SK-N-SH (cell line): Measurements from ENCODE around the gene DSCAML1. TPM values are rescaled to one million over a fixed set of nuclear protein-coding genes. Genes with fewer than 3 reads are reported as not detected.

ENCODE experiments used
- CTCF ChIA-PET: fragments of 300-600, 350-600 bp; formaldehyde crosslinking; extraction: SDS; loops from one replicate; lab custom pipeline; 2021; lab: Yijun Ruan, JAX
- POLR2A ChIA-PET: fragments of 350-600 bp; sonication (Branson Sonifier 250); formaldehyde crosslinking; extraction: SDS; loops from one replicate; lab custom pipeline; 2020; ENCODE audit warnings: antibody characterized with exemption, inconsistent platforms; lab: Yijun Ruan, JAX
- DNase-seq: peaks from one replicate; pipeline ENCODE4 v3.0.0; 2012
- H2AFZ ChIP-seq: fragments of 200-600 bp; sonication (generic); 2 replicates; pipeline ENCODE4 v1.8.1; 2016; ENCODE audit warnings: antibody characterized with exemption, mild to moderate bottlenecking, low read depth
- H3F3A ChIP-seq: fragments of 200-600 bp; sonication (generic); replicated peaks from 2 replicates; pipeline ENCODE3; 2016; ENCODE audit warnings: antibody characterized with exemption, mild to moderate bottlenecking; ENCODE audit not compliant: insufficient read depth
- H3K27ac ChIP-seq, 2 experiments: fragments of 200-500 bp in 1 of 2; fragments of 200-600 bp in 1 of 2; sonication (Bioruptor generic) in 1 of 2; sonication (generic), shearing (Covaris generic) in 1 of 2; 2 replicates each; pipeline versions ENCODE4 v1.5.1 to v1.6.1; 2014 to 2016; ENCODE audit warnings: low read depth in 2 of 2, inconsistent platforms in 1 of 2, low read length in 1 of 2, mild to moderate bottlenecking in 1 of 2, mixed read lengths in 1 of 2
- H3K27me3 ChIP-seq: fragments of 200-600 bp; sonication (generic), shearing (Covaris generic); 2 replicates; pipeline ENCODE4 v1.6.1; 2016; ENCODE audit warnings: mixed run types; ENCODE audit not compliant: insufficient read depth
- H3K36me3 ChIP-seq, 2 experiments: fragments of 200-500 bp in 1 of 2; fragments of 200-600 bp in 1 of 2; sonication (Bioruptor generic) in 1 of 2; sonication (generic) in 1 of 2; replicated peaks in 1 of 2; 2 replicates each; pipeline versions ENCODE3 to v1.5.1; 2014 to 2016; ENCODE audit warnings: low read length in 1 of 2, mild to moderate bottlenecking in 1 of 2; ENCODE audit not compliant: insufficient read depth in 2 of 2, control insufficient read depth in 1 of 2
- H3K4me1 ChIP-seq, 2 experiments: fragments of 200-500 bp in 1 of 2; fragments of 200-600 bp in 1 of 2; sonication (Bioruptor generic) in 1 of 2; sonication (generic), shearing (Covaris generic) in 1 of 2; 2 replicates each; pipeline versions ENCODE4 v1.5.1 to v1.6.1; 2014 to 2016; ENCODE audit warnings: low read depth in 1 of 2, low read length in 1 of 2, mixed run types in 1 of 2; ENCODE audit not compliant: insufficient read depth in 2 of 2, control insufficient read depth in 1 of 2
- H3K4me2 ChIP-seq: fragments of 200-600 bp; sonication (generic), shearing (Covaris generic); 2 replicates; pipeline ENCODE4 v1.6.1; 2017; ENCODE audit warnings: mixed run types
- H3K4me3 ChIP-seq, 2 experiments: fragments of 200-500 bp in 1 of 2; fragments of 200-600 bp in 1 of 2; sonication (Bioruptor generic) in 1 of 2; sonication (generic), shearing (Covaris generic) in 1 of 2; 2 replicates each; pipeline versions ENCODE4 v1.5.1 to v1.8.1; 2014 to 2016; ENCODE audit warnings: low read depth in 2 of 2, inconsistent platforms in 1 of 2, low read length in 1 of 2, mild to moderate bottlenecking in 1 of 2, mixed read lengths in 1 of 2, moderate library complexity in 1 of 2
- H3K79me2 ChIP-seq: fragments of 200-600 bp; sonication (generic); 2 replicates; pipeline ENCODE4 v1.8.1; 2017; ENCODE audit warnings: mild to moderate bottlenecking; ENCODE audit not compliant: insufficient read depth
- H3K9ac ChIP-seq: fragments of 200-600 bp; sonication (generic); 2 replicates; pipeline ENCODE4 v1.6.1; 2017; ENCODE audit warnings: mixed run types
- H3K9me2 ChIP-seq: fragments of 200-600 bp; sonication (generic); 2 replicates; pipeline ENCODE4 v1.6.1; 2017; ENCODE audit warnings: mixed run types
- H3K9me3 ChIP-seq: fragments of 200-600 bp; sonication (generic); 2 replicates; pipeline ENCODE4 v1.6.1; 2017; ENCODE audit warnings: mixed run types, mild to moderate bottlenecking, moderate library complexity
- H4K20me1 ChIP-seq: fragments of 200-600 bp; sonication (generic); 2 replicates; pipeline ENCODE4 v1.6.1; 2017; ENCODE audit warnings: mild to moderate bottlenecking, mixed run types; ENCODE audit not compliant: insufficient read depth
- CHD2 ChIP-seq: fragments of 150-350 bp; IDR thresholded peaks from 2 replicates; pipeline ENCODE4 v1.6.1; 2018; ENCODE audit warnings: low read length; ENCODE audit not compliant: partially characterized antibody
- ELF1 ChIP-seq: IDR thresholded peaks from 2 replicates; pipeline ENCODE4 v1.4.0; 2012
- EP300 ChIP-seq, 2 experiments: IDR thresholded peaks; 2 replicates each; pipeline versions ENCODE4 v1.4.0 to v1.6.1; 2012; ENCODE audit warnings: borderline replicate concordance in 1 of 2, low read depth in 1 of 2, low read length in 1 of 2
- EZH2phosphoT487 ChIP-seq: fragments of 200-600 bp; sonication (generic); IDR thresholded peaks from 2 replicates; pipeline ENCODE4 v1.6.1; 2017; ENCODE audit warnings: low read depth, mixed run types, mild to moderate bottlenecking, antibody characterized with exemption, moderate library complexity, borderline replicate concordance
- FOSL2 ChIP-seq: IDR thresholded peaks from 2 replicates; pipeline ENCODE4 v1.4.0; 2012; ENCODE audit warnings: low read depth, mild to moderate bottlenecking, moderate library complexity, borderline replicate concordance
- GABPA ChIP-seq: IDR thresholded peaks from 2 replicates; pipeline ENCODE4 v1.4.0; 2012; ENCODE audit warnings: low read depth, mild to moderate bottlenecking
- GATA2 ChIP-seq: sonication (generic); formaldehyde crosslinking; IDR thresholded peaks from 2 replicates; pipeline ENCODE4 v1.5.0; 2020; ENCODE audit warnings: mild to moderate bottlenecking, missing genetic modification reagents
- POLR2AphosphoS5 ChIP-seq: IDR thresholded peaks from 2 replicates; pipeline ENCODE4 v1.6.1; 2012; ENCODE audit warnings: low read depth, low read length
- RAD21 ChIP-seq: IDR thresholded peaks from 2 replicates; pipeline ENCODE4 v1.6.1; 2012; ENCODE audit warnings: mild to moderate bottlenecking, low read length
- RFX5 ChIP-seq: IDR thresholded peaks from 2 replicates; pipeline ENCODE4 v1.6.1; 2012; ENCODE audit warnings: mild to moderate bottlenecking, improper control_type of control experiment, low read length
- RXRA ChIP-seq: IDR thresholded peaks from 2 replicates; pipeline ENCODE4 v1.4.0; 2012; ENCODE audit warnings: low read depth, mild to moderate bottlenecking, borderline replicate concordance
- TAF1 ChIP-seq: IDR thresholded peaks from 2 replicates; pipeline ENCODE4 v1.6.1; 2012; ENCODE audit warnings: low read depth, mild to moderate bottlenecking, low read length, moderate library complexity, borderline replicate concordance
- YY1 ChIP-seq: IDR thresholded peaks from 2 replicates; pipeline ENCODE4 v1.4.0; 2012; ENCODE audit warnings: low read depth, mild to moderate bottlenecking
- WGBS: methylation state at CpG from one replicate; pipeline ENCODE4 v1.1.6; 2017; ENCODE audit warnings: low lambda C conversion rate; 5-methylcytosine and 5-hydroxymethylcytosine counted together
- polyA plus RNA-seq, 3 experiments: library from polyadenylated mRNA; depleted of rRNA; stranded (reverse); fragments of >200 nt; gene quantifications; 2 replicates each; pipeline ENCODE4 v1.2.3, GENCODE V29; 2012
- TF ChIP-seq, protein P1 (sequence below): IDR thresholded peaks from 2 replicates; pipeline ENCODE4 v1.4.0; 2012; ENCODE audit warnings: low read depth, borderline replicate concordance
- TF ChIP-seq, protein P2 (sequence below): fragments of 150-350 bp; IDR thresholded peaks from 2 replicates; pipeline ENCODE4 v1.6.1; 2016; ENCODE audit warnings: mild to moderate bottlenecking, low read depth, low read length
- TF ChIP-seq, protein P3 (sequence below): IDR thresholded peaks from 2 replicates; pipeline ENCODE4 v1.4.0; 2012; ENCODE audit warnings: low read depth
- TF ChIP-seq, protein P4 (sequence below): fragments of 150-350 bp; IDR thresholded peaks from 2 replicates; pipeline ENCODE4 v1.6.1; 2017; ENCODE audit warnings: antibody characterized with exemption, low read length, low read depth, borderline replicate concordance
- TF ChIP-seq, protein P5 (sequence below): fragments of 200-600 bp; sonication (generic); IDR thresholded peaks from 2 replicates; pipeline ENCODE4 v1.6.1; 2017; ENCODE audit warnings: antibody characterized with exemption, mild to moderate bottlenecking, moderate library complexity

DSCAML1 gene
- polyA plus RNA-seq, 1 of the 3 experiments (the other 2 are of a cell fraction) = not detected

DNA sequence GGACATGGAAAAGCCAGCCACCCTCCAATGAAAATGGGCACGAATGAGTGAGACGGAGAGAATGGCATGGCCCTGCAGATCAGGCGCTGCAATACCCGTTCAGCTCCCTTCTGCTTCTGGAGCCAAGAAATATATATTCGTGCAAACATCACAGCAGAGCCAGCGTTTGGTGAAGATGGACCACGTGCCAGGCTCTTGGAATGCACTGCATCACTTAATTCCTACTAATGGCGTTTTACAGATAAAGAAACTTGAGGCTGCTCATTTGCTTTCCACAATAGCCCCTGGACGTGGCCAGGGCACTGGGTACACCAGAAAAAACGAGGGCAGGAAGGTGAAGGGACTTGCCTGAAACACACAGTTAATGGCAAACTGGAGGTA lies 29.2 kb upstream of the DSCAML1 start (continued):
- TF ChIP-seq, protein P1, sequence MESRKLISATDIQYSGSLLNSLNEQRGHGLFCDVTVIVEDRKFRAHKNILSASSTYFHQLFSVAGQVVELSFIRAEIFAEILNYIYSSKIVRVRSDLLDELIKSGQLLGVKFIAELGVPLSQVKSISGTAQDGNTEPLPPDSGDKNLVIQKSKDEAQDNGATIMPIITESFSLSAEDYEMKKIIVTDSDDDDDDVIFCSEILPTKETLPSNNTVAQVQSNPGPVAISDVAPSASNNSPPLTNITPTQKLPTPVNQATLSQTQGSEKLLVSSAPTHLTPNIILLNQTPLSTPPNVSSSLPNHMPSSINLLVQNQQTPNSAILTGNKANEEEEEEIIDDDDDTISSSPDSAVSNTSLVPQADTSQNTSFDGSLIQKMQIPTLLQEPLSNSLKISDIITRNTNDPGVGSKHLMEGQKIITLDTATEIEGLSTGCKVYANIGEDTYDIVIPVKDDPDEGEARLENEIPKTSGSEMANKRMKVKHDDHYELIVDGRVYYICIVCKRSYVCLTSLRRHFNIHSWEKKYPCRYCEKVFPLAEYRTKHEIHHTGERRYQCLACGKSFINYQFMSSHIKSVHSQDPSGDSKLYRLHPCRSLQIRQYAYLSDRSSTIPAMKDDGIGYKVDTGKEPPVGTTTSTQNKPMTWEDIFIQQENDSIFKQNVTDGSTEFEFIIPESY = no peak
- TF ChIP-seq POLR2AphosphoS5 (no peak), RFX5 (no peak), EZH2phosphoT487 (no peak), RAD21 (no peak), CHD2 (no peak), RXRA (no peak), ELF1 (no peak)
- TF ChIP-seq, protein P2, sequence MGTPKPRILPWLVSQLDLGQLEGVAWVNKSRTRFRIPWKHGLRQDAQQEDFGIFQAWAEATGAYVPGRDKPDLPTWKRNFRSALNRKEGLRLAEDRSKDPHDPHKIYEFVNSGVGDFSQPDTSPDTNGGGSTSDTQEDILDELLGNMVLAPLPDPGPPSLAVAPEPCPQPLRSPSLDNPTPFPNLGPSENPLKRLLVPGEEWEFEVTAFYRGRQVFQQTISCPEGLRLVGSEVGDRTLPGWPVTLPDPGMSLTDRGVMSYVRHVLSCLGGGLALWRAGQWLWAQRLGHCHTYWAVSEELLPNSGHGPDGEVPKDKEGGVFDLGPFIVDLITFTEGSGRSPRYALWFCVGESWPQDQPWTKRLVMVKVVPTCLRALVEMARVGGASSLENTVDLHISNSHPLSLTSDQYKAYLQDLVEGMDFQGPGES = no peak
- TF ChIP-seq, all 33 proteins: peak for 0

DNA sequence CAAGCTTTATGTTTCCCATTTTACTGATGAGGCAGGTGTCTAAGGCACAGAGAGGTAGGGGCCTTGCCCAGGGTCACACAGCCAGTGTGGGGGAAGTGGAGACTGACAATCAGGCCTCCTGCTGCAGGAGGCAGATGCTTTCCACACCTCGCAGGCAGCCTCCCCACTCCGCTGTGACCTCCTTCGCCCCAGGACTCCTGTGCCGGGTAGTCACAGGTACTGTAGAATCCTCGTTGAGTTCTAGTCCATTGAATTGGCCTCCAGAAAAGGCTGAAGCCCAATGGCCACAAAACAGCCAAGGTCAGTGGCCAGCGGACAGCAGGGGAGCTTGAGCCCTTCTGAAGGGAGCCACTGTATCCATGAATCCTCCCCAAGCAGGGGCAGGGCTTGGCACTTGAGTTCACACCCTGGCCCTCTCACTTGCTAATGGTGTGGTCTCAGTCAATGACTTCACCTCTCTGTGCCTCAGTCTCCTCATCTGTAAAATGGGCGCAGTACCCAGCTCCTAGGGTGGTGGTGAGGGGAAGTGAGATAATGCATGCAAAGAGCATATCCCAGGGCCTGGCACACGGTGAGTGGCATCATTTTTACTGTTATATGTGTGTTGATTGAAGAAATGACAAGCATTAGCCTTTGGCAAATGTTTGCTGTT lies 28.6 kb upstream of the DSCAML1 start:
- CTCF ChIA-PET = interaction anchor here (1.1 to 25.9 kb wide), 10 partner anchors 8 to 400 kb away, joined by 3 to 481 read pairs (median 15); no protein-coding TSS in a partner anchor
- POLR2A ChIA-PET = interaction anchor here (1.1 kb wide), 1 partner anchor 121 kb away, joined by 3 read pairs; no protein-coding TSS in a partner anchor
- Histone ChIP-seq H3K9me2 (no peaks in the 10 kb centered on the region), H3K27ac (no peak overlapping the region), H4K20me1 (no peaks in the 10 kb centered on the region), H3K79me2 (no peaks in the 10 kb centered on the region), H2AFZ (no peak overlapping the region), H3K36me3 (no peaks in the 10 kb centered on the region), H3K9me3 (no peaks in the 10 kb centered on the region), H3K4me1 (no peaks in the 10 kb centered on the region; a peak in 2 of 4 replicates), H3F3A (no peaks in the 10 kb centered on the region), H3K9ac (no peak overlapping the region), H3K4me3 (no peak overlapping the region), H3K4me2 (no peak overlapping the region), H3K27me3 (no peaks in the 10 kb centered on the region)
- no peak for DNase-seq
- WGBS = 53% methylated on average over 7 of the region's 8 CpGs
- no peak for TF ChIP-seq GATA2 (CRISPR knock-in tag)
- TF ChIP-seq, protein P3, sequence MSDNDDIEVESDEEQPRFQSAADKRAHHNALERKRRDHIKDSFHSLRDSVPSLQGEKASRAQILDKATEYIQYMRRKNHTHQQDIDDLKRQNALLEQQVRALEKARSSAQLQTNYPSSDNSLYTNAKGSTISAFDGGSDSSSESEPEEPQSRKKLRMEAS = no peak
- no peak for TF ChIP-seq TAF1
- TF ChIP-seq, protein P1 = no peak
- no peak for TF ChIP-seq EP300 (IDR thresholded peaks at IDR 0.05; ENCODE audit: borderline replicate concordance in 1 of 2, low read depth in 1 of 2, low read length in 1 of 2)
- TF ChIP-seq, protein P4, sequence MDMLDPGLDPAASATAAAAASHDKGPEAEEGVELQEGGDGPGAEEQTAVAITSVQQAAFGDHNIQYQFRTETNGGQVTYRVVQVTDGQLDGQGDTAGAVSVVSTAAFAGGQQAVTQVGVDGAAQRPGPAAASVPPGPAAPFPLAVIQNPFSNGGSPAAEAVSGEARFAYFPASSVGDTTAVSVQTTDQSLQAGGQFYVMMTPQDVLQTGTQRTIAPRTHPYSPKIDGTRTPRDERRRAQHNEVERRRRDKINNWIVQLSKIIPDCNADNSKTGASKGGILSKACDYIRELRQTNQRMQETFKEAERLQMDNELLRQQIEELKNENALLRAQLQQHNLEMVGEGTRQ = no peak
- no peak for TF ChIP-seq EZH2phosphoT487
- TF ChIP-seq YY1 = no peak
- no peak for TF ChIP-seq GABPA
- no peak for TF ChIP-seq FOSL2
- TF ChIP-seq, protein P5, sequence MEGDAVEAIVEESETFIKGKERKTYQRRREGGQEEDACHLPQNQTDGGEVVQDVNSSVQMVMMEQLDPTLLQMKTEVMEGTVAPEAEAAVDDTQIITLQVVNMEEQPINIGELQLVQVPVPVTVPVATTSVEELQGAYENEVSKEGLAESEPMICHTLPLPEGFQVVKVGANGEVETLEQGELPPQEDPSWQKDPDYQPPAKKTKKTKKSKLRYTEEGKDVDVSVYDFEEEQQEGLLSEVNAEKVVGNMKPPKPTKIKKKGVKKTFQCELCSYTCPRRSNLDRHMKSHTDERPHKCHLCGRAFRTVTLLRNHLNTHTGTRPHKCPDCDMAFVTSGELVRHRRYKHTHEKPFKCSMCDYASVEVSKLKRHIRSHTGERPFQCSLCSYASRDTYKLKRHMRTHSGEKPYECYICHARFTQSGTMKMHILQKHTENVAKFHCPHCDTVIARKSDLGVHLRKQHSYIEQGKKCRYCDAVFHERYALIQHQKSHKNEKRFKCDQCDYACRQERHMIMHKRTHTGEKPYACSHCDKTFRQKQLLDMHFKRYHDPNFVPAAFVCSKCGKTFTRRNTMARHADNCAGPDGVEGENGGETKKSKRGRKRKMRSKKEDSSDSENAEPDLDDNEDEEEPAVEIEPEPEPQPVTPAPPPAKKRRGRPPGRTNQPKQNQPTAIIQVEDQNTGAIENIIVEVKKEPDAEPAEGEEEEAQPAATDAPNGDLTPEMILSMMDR = no peak
